GM10847 (cell line): Measurements from ENCODE around the gene CST11.

Experiments
- POLR2A ChIP-seq: IDR thresholded peaks from 2 replicates; pipeline ENCODE4 v1.6.1; 2011; ENCODE audit not compliant: insufficient read length; ENCODE audit errors: extremely low read depth

The CST11 gene

DNA sequence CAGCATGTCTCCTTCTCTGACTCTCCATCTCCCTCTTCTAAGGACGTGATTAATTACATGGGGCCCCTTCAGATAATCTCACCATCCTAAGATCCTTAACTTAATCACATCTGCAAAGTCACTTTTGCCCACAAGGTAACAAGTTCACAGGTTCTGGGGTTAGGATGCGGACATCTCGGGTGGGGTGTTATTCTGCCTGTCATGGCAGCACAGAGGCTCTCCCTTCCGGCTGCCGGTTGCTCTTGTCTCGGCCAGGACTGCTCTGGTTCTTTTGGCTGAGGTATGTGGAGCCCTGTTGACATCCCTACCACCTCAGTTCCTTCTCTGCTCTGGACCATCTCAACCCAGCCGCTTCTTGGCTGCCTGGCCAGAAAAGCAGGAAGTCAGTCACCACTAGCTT is 4.2 kb upstream of the CST11 start:
- TF ChIP-seq POLR2A: no peak

GRCh38 chr20:23456409-23456808 is 3.7 kb upstream of the CST11 start:
- no peak for TF ChIP-seq POLR2A

DNA sequence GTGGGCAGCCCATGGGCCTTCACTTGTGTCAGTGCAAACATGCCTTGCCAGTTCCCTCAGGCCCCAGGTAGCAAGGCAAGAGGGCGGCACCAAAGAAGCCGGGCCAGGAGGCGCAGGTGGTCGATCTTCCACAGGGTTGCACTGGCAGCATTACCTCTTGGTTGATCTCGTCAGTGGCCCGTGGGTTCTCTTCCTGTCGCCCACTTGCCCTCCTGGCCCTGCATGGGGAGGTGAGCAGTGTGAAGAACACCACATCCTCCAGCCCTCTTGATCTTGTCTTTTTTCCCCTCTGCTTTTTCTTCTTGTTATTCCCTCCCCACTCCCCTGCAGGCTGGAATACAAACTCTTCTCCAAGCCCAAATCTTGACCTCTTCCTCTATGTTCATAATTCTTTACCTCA is 3.0 kb upstream of the CST11 start:
- no peak for TF ChIP-seq POLR2A

GRCh38 chr20:23454816-23455215 is 2.1 kb upstream of the CST11 start:
- TF ChIP-seq POLR2A: no peak

- TF ChIP-seq POLR2A: no peak
These were observed 1.2 kb upstream of the CST11 start for GRCh38 chr20:23453549-23454543.

GRCh38 chr20:23451956-23452487 is 654 bp downstream of the CST11 start:
- TF ChIP-seq POLR2A: no peak

DNA sequence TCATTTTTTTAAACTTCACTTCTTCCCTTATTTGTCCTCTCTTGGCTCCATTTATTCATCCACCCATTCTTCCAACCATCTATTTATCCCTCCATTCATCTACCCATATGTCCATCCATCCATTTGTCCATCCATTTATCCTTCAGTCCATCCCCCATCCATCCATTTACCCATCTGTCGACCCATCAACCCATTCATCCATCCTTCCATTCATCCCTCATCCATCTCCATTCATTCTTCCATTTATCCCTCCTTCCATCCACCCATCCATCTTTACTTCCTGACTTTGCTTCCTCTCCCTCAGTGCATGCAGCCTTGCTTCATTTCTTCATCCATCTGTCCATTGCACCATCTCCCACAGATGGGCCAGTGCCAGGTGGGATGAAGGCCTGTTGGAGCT is 1.8 kb downstream of the CST11 start:
- TF ChIP-seq POLR2A: no peak

- TF ChIP-seq POLR2A: no peak
These were observed 3.3 kb downstream of the CST11 start for GRCh38 chr20:23449421-23449820.

DNA sequence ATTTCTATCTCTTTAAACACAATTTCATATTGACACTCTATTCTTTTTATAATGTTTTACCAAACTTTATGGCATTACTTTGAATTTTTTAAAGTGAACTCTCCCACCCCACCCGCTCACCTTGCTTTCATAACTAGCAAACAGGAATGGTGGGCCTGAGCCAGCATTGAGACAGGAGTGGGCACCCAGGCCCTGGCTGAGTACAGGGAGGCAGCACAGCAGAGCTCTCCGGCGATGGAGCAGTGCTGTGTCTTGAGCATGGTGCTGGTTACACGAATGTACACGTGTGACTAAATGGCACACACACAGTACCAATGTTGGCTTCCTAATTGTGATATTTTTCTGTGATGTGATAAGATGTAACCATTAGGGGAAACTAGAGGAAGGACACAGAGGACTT is 4.5 kb downstream of the CST11 start:
- no peak for TF ChIP-seq POLR2A

DNA sequence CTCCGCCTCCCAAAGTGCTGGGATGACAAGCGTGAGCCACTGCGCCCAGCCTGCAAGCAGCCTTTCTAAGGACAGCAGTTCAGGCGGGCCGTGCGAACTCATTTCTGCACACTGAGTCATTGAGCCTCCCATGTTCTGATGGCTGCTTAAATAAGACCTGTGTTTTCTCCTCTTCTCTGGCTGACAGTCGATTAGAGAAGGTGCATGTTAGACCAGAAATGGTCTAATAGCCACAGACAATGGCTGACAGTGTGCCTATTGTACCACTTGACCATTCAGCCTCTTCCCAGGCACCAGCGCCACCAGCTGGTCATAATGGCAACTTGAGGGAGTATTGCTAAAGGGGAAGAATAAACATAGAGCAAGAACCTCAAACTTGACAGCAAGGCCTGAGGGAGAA is 6.2 kb downstream of the CST11 start:
- TF ChIP-seq POLR2A: no peak

GRCh38 chr20:23445596-23446217 is 7.0 kb downstream of the CST11 start:
- no peak for TF ChIP-seq POLR2A

DNA sequence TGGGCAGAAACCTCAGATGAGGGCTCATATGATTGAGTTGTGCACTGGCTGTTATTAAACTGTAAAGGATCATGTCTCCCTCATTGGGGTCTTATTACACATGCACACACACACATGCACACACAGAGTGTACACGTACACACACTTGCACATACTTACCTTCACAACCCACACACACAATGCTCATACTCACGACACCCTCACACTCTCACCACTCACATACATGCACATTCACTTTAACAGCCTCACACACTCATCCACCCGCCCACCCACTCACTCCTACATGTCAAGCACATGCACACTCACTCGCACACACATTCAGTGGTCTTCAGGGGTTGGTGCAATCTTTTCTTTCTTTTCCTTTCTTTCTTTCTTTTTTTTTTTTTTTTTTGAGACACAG is 7.8 kb downstream of the CST11 start:
- TF ChIP-seq POLR2A: no peak

- no peak for TF ChIP-seq POLR2A
These were observed 10.2 kb downstream of the CST11 start for GRCh38 chr20:23442436-23442835.

DNA sequence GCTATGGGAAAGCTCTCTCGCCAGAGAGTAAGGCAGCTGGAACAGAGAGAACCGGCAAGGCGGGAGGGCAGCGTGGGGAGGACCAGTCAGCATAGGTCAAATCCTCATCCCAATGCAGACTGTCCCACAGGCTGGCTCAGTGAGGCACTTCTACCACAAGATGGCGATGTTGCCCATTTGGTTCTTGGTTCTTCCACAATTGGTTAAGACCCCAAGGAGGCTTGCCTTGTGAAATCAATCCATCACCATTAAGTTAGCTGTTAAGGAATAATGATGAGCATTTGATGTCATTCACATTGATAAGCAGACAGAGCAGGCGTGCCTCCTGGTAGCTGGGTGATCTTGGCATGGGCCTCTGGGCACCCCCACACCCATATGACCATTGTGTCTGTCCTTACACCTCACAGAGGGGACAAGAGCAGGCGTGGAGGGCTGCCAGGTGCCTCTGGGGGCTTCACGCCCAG is 10.8 kb downstream of the CST11 start:
- TF ChIP-seq POLR2A: no peak

DNA sequence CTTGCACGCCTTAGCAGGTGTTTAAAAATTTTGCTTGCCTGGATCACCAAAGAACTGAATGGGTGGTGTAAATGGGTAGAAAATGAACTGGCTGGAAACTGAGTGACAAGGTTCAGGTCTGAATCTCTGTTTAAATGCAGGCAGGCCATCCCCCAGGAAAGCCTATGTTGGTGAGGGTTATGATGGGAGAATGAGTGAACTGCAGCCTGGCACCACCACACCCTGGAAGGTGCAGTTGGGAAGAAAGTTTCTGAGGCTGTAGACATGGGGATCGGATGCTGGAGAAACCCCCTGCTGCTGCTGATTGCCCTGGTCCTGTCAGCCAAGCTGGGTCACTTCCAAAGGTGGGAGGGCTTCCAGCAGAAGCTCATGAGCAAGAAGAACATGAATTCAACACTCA is 12.7 kb downstream of the CST11 start:
- TF ChIP-seq POLR2A: no peak

DNA sequence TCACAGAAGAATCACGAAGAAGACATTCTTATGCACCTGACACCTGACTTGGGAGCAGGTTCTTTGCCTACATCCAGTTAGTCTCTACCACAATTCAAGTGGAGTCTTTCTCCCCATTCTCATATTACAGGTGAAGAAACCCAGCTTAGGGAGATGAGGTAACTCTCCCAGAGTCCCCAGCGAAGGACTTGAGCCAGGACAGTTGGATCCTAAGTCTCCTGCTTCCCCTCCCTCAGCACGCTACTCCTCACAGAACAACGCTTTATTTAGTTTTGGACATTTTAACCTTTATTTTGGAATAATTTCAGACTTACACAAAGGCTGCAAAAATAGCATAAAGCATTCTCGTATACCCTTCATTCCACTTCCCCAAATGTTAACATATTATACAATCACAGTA is 14.0 kb downstream of the CST11 start:
- TF ChIP-seq POLR2A: no peak
